Tibial nerve (tissue), 3 donors: ENCODE results near the gene DEFB125.

Source experiments
- CTCF ChIP-seq, 5 experiments: fragments of 200-600 bp in 3 of 5; fragments of 450-650 bp in 2 of 5; sonication (generic) in 3 of 5; IDR thresholded peaks; one replicate each; pipeline ENCODE4 v1.5.1; 2016 to 2019; ENCODE audit warnings: antibody characterized with exemption in 5 of 5, mild to moderate bottlenecking in 3 of 5, moderate library complexity in 2 of 5
- POLR2A ChIP-seq, 2 donors: fragments of 450-650 bp; IDR thresholded peaks; one replicate each; pipeline ENCODE4 v1.6.1; 2017; ENCODE audit warnings: antibody characterized with exemption in 2 of 2, mild to moderate bottlenecking in 2 of 2, moderate library complexity in 2 of 2

GRCh38 chr20:117518-117917 lies 30.0 kb downstream of the DEFB125 start:
- TF ChIP-seq CTCF (IDR thresholded peaks at IDR 0.05) (no peak), POLR2A (IDR thresholded peaks at IDR 0.05) (no peak)
